Adrenal gland (tissue), 12 donors: ENCODE data around the gene FGD6. TPM values are rescaled to one million over a fixed set of nuclear protein-coding genes. Genes with fewer than 3 reads are reported as not detected.
"Not testable (repeated sequence)": the region's sequence is repeated elsewhere in the genome, so short reads cannot be mapped to it uniquely, and the experiment has no call there.

Experiments used
- DNase-seq, 7 donors: peaks; one replicate each; pipeline ENCODE4 v3.0.0-alpha.2; 2019 to 2020
- H3K27ac ChIP-seq, 5 donors: fragments of 200-600 bp; sonication (generic) in 4 of 5; 1 replicate in 3 of 5; 2 replicates in 2 of 5; pipeline versions ENCODE4 v1.5.1 to v1.8.0; 2016 to 2020; ENCODE audit warnings: mild to moderate bottlenecking in 1 of 5
- H3K27me3 ChIP-seq: fragments of 200-600 bp; 2 replicates; pipeline ENCODE4 v1.8.0; 2021
- H3K36me3 ChIP-seq, 2 donors: fragments of 200-600 bp; replicated peaks in 1 of 2; 1 replicate in 1 of 2; 2 replicates in 1 of 2; pipeline versions ENCODE4 v1.5.1 to v1.8.0; 2018 to 2022
- H3K4me1 ChIP-seq, 2 donors: fragments of 200-600 bp; replicated peaks in 1 of 2; 1 replicate in 1 of 2; 2 replicates in 1 of 2; pipeline versions ENCODE4 v1.5.1 to v1.8.0; 2018 to 2021
- H3K4me3 ChIP-seq, 4 donors: fragments of 200-600 bp; sonication (generic) in 3 of 4; one replicate each; pipeline ENCODE4 v1.5.1; 2016 to 2018
- H3K9me3 ChIP-seq, 3 donors: fragments of 200-600 bp; sonication (generic) in 1 of 3; replicated peaks in 1 of 3; 1 replicate in 2 of 3; 2 replicates in 1 of 3; pipeline versions ENCODE4 v1.5.1 to v1.8.0; 2016 to 2021
- CTCF ChIP-seq, 6 experiments: fragments of 450-650 bp in 4 of 6; fragments of 200-600 bp in 2 of 6; sonication (generic) in 1 of 6; IDR thresholded peaks; 1 replicate in 5 of 6; 2 replicates in 1 of 6; pipeline versions ENCODE4 v1.5.1 to v1.8.0; 2016 to 2021; ENCODE audit warnings: antibody characterized with exemption in 6 of 6, mild to moderate bottlenecking in 2 of 6, moderate library complexity in 1 of 6
- POLR2A ChIP-seq, 2 donors: fragments of 450-650 bp; IDR thresholded peaks; one replicate each; pipeline ENCODE4 v1.6.1; 2017; ENCODE audit warnings: antibody characterized with exemption in 2 of 2, mild to moderate bottlenecking in 2 of 2, moderate library complexity in 1 of 2
- WGBS, 4 donors: extraction: QIAGEN DNeasy Blood & Tissue Kit in 2 of 4; methylation state at CpG; one replicate each; pipeline versions ENCODE4 v1.1.5 to v1.1.7; 2013 to 2017; 5-methylcytosine and 5-hydroxymethylcytosine counted together
- intact Hi-C, 2 donors: fragments of 100-400 bp; cut with DNase I; formaldehyde crosslinking; loops; one replicate each; pipeline versions ENCODE4 v1.14.1 to v1.15.0; 2022 to 2023
- polyA plus RNA-seq, 3 donors: library from polyadenylated mRNA; stranded (reverse); fragments of 200-250 nt in 2 of 3; fragments of 350-450 nt in 1 of 3; fragmentation: Illumina TruSeq in 1 of 3; extraction: RNeasy Lipid Tissue Mini Kit (QIAGEN cat#74804) in 1 of 3; gene quantifications; one replicate each; pipeline ENCODE4 v1.2.3, GENCODE V29; 2013 to 2014
- total RNA-seq, 9 donors: library from RNA; depleted of rRNA in 4 of 9; stranded (reverse); fragments of >200 nt in 4 of 9; fragments of 120-200 nt in 1 of 9; fragmentation: NEBNext Ultra II Directional in 1 of 9; extraction: Animal tissue kit (Norgen Biotek cat#: 25700) in 1 of 9; gene quantifications; one replicate each; pipeline versions ENCODE4 v1.1.0 to v1.2.4, GENCODE V29; 2013 to 2023
- donor health status: healthy with polysubstance abuse.
- donor health status: Bipolar disorder and iron deficiency.
- donor health status: DM: yes; HTN: yes; CAD: no.
- donor health status: DM: no; HTN: no; CAD: no.
- donor health status: DM: no; HTN: no; CAD: no.
- donor health status: DM: yes; HTN: yes; CAD: no.

Gene FGD6
- total and polyA plus RNA-seq, 12 donors: 2.3 to 33.9 (median 18.1) TPM

GRCh38 chr12:95240556-95240955 is 23.3 kb upstream of the FGD6 start:
- intact Hi-C loops: no loop called here
- H3K36me3 ChIP-seq: no peaks in the 10 kb centered on the region

GRCh38 chr12:95239835-95240234 is 22.6 kb upstream of the FGD6 start:
- H3K27me3 ChIP-seq, H3K4me3 ChIP-seq, intact Hi-C loops, H3K9me3 ChIP-seq, H3K36me3 ChIP-seq, DNase-seq: not testable (repeated sequence)
- Histone ChIP-seq H3K27ac (peak overlapping the region in 2 of 5 donors; percentile 11 to 13), H3K4me1 (peaks cover 0 to 38% of the 10 kb centered on the region in 2 donors)
- WGBS, 4 donors: 91 to 100% (median 94%) methylated on average over 2 of the region's 2 CpGs

More at GRCh38 chr12:95240556-95240955, 23.3 kb upstream of the FGD6 start:
- TF ChIP-seq POLR2A (IDR thresholded peaks at IDR 0.05) (no peak), CTCF (IDR thresholded peaks at IDR 0.05) (no peak)
- peaks cover 0 to 38% of the 10 kb centered on the region in 2 donors for H3K4me1 ChIP-seq
- H3K9me3 ChIP-seq: no peaks in the 10 kb centered on the region
- no peaks in the 10 kb centered on the region for H3K27me3 ChIP-seq
- 81 to 89% (median 84%) methylated on average over 2 of the region's 2 CpGs for WGBS, 4 donors
- peak overlapping the region in 2 of 5 donors; percentile 13 to 34 for H3K27ac ChIP-seq
- H3K4me3 ChIP-seq: no peak overlapping the region
- DNase-seq: no peak

DNA sequence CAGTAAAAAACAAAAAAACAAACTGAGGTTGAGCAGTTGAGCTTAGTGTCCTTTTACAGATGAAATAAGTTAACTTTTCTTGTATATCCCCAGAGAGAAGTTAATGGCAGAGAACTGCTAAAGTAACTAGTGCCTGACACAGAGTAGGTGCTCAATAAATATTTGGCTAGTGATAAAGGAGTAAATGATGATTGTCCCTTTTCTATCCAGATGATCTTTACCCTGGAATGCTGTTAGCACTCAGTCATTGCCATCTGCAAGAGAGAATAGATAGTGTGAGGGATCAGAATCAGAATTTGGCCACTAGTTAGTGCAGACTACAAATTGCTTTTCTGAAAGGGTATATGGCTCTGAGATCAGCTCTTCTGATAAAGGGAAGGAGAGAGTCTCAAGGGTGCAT is 21.9 kb upstream of the FGD6 start:
- TF ChIP-seq POLR2A (IDR thresholded peaks at IDR 0.05): no peak
- TF ChIP-seq CTCF (IDR thresholded peaks at IDR 0.05): no peak
- Histone ChIP-seq H3K4me3 (no peak overlapping the region), H3K27ac (peak overlapping the region in 1 of 5 donors; percentile 13), H3K36me3 (no peaks in the 10 kb centered on the region), H3K4me1 (peaks cover 0 to 38% of the 10 kb centered on the region in 2 donors), H3K27me3 (no peaks in the 10 kb centered on the region), H3K9me3 (no peaks in the 10 kb centered on the region)
- no peak for DNase-seq
- intact Hi-C loops: no loop called here

DNA sequence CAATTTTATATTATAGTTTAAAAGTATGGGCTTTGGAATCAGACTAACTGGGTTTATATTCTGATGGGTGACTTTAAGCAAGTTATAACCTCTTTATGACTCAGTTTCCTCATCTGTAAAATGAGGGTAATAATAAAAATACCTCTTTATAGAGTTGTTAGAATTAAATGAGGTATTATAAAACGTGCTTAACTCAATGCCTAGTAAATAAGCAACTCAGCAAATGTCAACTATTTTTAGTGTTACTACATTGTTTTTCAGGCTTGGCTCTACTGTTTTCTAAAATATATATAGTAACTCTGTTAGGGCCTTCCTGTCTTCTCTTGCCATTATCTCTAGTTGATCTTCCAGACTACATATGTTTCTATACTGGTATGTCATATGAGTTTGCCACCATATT is 20.9 kb upstream of the FGD6 start:
- H3K4me1 ChIP-seq: peaks cover 0 to 38% of the 10 kb centered on the region in 2 donors

More for the DNA sequence above, 20.9 kb upstream of the FGD6 start:
- no peak for TF ChIP-seq POLR2A (IDR thresholded peaks at IDR 0.05)
- no peak for TF ChIP-seq CTCF (IDR thresholded peaks at IDR 0.05)
- no peaks in the 10 kb centered on the region for H3K27me3 ChIP-seq
- WGBS, 4 donors: 66 to 88% (median 79%) methylated on average over 1 of the region's 1 CpG
- no peaks in the 10 kb centered on the region for H3K36me3 ChIP-seq
- DNase-seq: no peak
- intact Hi-C loops: no loop called here
- H3K9me3 ChIP-seq: no peaks in the 10 kb centered on the region
- no peak overlapping the region for H3K27ac ChIP-seq
- no peak overlapping the region for H3K4me3 ChIP-seq
